Osteoblast (primary cell): Measurements from ENCODE around the gene LMO2. TPM values are rescaled to one million over a fixed set of nuclear protein-coding genes. Genes with fewer than 3 reads are reported as not detected.

Experiments
- DNase-seq: peaks from one replicate; pipeline ENCODE4 v3.0.0; 2011; ENCODE audit warnings: low spot score, mixed read lengths; ENCODE audit not compliant: insufficient read length; ENCODE audit errors: missing footprints
- H2AFZ ChIP-seq: 2 replicates; pipeline ENCODE4 v1.6.0; 2011; ENCODE audit warnings: mild to moderate bottlenecking, low read length
- H3K27ac ChIP-seq: 2 replicates; pipeline ENCODE4 v1.5.1; 2011; ENCODE audit warnings: mild to moderate bottlenecking, low read depth, low read length, moderate library complexity
- H3K27me3 ChIP-seq: 2 replicates; pipeline ENCODE4 v1.6.0; 2012; ENCODE audit warnings: mild to moderate bottlenecking, control low read depth, inconsistent platforms, low read length, moderate library complexity; ENCODE audit not compliant: insufficient read depth
- H3K36me3 ChIP-seq: 2 replicates; pipeline ENCODE4 v1.5.1; 2011; ENCODE audit warnings: mild to moderate bottlenecking, low read length, control low read depth, moderate library complexity; ENCODE audit not compliant: insufficient read depth
- H3K4me1 ChIP-seq: 2 replicates; pipeline ENCODE4 v1.5.1; 2011; ENCODE audit warnings: mild to moderate bottlenecking, low read length, control low read depth, moderate library complexity; ENCODE audit not compliant: insufficient read depth
- H3K4me2 ChIP-seq: 2 replicates; pipeline ENCODE4 v1.6.0; 2011; ENCODE audit warnings: mild to moderate bottlenecking, low read length; ENCODE audit not compliant: insufficient read depth
- H3K4me3 ChIP-seq: fragments of 200-600 bp; sonication (generic); 3 replicates; pipeline ENCODE4 v1.5.1; 2012; ENCODE audit warnings: mild to moderate bottlenecking, low read length, inconsistent platforms; ENCODE audit not compliant: insufficient read depth
- H3K79me2 ChIP-seq: 2 replicates; pipeline ENCODE4 v1.6.0; 2012; ENCODE audit warnings: mild to moderate bottlenecking, low read length, control low read depth, inconsistent platforms; ENCODE audit not compliant: insufficient read depth
- H3K9me3 ChIP-seq: 2 replicates; pipeline ENCODE4 v1.5.1; 2011; ENCODE audit warnings: low read depth, low read length, control low read depth
- H4K20me1 ChIP-seq: 2 replicates; pipeline ENCODE4 v1.6.0; 2012; ENCODE audit warnings: mild to moderate bottlenecking, low read length, control low read depth; ENCODE audit not compliant: insufficient read depth
- total RNA-seq: library from RNA; depleted of rRNA; stranded (reverse); fragments of >200 nt; gene quantifications from 2 replicates; pipeline ENCODE4 v1.2.3, GENCODE V29; 2012
- TF ChIP-seq, protein P1 (sequence below): IDR thresholded peaks from 2 replicates; pipeline ENCODE4 v1.5.1; 2011; ENCODE audit warnings: mild to moderate bottlenecking, low read depth, low read length, moderate library complexity; ENCODE audit errors: extremely low read depth

Gene LMO2
- total RNA-seq, 1 donor = 1.4 TPM

DNA sequence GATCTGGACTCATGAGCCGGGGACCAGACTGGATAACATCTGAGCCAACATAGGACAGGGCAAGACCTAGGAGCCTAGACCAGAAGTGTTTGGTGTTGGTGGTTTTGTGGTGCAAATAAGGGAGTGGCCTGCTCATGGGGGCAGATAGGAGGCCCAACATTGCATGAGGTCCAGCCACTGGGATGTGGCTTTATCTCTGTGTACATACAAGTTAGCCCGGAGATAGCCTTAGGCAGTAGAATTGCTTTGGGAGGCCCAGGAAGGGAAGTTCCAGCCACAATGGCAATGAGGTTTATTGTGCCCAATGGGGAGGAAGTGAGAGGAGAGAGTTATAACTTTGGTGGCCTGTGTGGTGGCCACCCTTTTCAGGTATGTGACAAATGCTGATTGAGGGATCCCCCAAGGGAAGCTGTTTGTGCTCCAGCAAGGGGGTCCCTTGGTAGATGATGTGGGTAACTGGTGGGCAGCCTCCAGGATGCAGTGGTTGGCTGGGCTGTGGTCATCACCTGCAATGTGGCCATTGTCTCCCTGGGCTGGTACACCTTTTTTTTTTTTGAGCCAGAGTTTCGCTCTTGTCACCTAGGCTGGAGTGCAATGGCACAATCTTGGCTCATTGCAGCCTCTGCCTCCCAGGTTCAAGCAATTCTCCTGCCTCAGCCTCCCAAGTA, 6.4 kb downstream of the LMO2 start:
- peaks cover 51% of the 10 kb centered on the region for H3K27me3 ChIP-seq
- no peaks in the 10 kb centered on the region for H3K79me2 ChIP-seq
- H4K20me1 ChIP-seq = no peaks in the 10 kb centered on the region
- TF ChIP-seq, protein P1, sequence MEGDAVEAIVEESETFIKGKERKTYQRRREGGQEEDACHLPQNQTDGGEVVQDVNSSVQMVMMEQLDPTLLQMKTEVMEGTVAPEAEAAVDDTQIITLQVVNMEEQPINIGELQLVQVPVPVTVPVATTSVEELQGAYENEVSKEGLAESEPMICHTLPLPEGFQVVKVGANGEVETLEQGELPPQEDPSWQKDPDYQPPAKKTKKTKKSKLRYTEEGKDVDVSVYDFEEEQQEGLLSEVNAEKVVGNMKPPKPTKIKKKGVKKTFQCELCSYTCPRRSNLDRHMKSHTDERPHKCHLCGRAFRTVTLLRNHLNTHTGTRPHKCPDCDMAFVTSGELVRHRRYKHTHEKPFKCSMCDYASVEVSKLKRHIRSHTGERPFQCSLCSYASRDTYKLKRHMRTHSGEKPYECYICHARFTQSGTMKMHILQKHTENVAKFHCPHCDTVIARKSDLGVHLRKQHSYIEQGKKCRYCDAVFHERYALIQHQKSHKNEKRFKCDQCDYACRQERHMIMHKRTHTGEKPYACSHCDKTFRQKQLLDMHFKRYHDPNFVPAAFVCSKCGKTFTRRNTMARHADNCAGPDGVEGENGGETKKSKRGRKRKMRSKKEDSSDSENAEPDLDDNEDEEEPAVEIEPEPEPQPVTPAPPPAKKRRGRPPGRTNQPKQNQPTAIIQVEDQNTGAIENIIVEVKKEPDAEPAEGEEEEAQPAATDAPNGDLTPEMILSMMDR = no peak
- H3K4me3 ChIP-seq = no peak overlapping the region
- no peak overlapping the region for H3K27ac ChIP-seq
- H3K9me3 ChIP-seq = no peaks in the 10 kb centered on the region
- no peaks in the 10 kb centered on the region for H3K4me1 ChIP-seq
- no peak overlapping the region for H3K4me2 ChIP-seq
- no peak for DNase-seq
- no peaks in the 10 kb centered on the region for H3K36me3 ChIP-seq
- no peak overlapping the region for H2AFZ ChIP-seq

DNA sequence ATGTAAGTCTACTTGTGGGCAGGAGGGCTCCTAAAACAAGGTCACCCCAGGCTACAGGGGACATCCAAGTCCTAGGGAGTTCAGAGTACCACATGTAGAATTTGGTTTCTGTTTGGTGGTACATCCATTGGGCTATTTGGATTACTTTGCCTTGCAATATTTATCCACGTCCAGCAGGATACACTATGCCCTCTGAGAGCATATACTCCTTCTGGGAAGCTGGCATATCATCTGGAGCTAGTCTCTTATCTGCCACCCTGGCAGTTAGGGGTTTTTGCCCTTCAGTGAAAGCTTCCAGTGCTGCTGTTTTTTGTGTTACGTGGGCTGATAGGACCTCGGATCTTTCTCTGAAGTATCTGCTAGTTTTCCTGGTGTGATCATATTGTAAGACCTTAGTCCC, 7.3 kb downstream of the LMO2 start:
- no peak for DNase-seq
- Histone ChIP-seq H3K79me2 (no peaks in the 10 kb centered on the region), H3K27ac (no peak overlapping the region), H3K36me3 (no peaks in the 10 kb centered on the region), H4K20me1 (no peaks in the 10 kb centered on the region), H3K4me2 (no peak overlapping the region), H2AFZ (no peak overlapping the region), H3K4me3 (no peak overlapping the region), H3K9me3 (no peaks in the 10 kb centered on the region), H3K27me3 (peaks cover 54% of the 10 kb centered on the region), H3K4me1 (no peaks in the 10 kb centered on the region)
- TF ChIP-seq, protein P1 = no peak

DNA sequence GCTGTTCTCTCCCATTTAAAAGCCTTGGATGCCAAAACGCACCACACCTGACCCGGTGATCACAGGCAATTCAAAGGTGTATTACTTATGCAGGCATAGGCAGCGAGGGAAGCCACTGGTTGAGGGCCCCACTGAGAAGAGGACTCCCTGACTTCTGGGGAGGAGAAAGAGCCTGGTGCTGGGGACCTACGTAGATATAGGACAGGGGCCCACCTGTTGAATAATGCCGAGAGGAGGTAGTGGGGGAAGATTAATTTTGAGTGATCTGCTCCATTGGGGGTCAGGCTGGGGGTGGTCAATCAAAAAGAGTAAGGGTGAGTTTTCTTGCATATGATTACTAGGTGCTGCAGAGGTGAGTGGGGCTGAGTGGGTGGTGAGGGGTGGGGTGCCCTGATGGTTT, 7.8 kb downstream of the LMO2 start:
- TF ChIP-seq, protein P1 = no peak

DNA sequence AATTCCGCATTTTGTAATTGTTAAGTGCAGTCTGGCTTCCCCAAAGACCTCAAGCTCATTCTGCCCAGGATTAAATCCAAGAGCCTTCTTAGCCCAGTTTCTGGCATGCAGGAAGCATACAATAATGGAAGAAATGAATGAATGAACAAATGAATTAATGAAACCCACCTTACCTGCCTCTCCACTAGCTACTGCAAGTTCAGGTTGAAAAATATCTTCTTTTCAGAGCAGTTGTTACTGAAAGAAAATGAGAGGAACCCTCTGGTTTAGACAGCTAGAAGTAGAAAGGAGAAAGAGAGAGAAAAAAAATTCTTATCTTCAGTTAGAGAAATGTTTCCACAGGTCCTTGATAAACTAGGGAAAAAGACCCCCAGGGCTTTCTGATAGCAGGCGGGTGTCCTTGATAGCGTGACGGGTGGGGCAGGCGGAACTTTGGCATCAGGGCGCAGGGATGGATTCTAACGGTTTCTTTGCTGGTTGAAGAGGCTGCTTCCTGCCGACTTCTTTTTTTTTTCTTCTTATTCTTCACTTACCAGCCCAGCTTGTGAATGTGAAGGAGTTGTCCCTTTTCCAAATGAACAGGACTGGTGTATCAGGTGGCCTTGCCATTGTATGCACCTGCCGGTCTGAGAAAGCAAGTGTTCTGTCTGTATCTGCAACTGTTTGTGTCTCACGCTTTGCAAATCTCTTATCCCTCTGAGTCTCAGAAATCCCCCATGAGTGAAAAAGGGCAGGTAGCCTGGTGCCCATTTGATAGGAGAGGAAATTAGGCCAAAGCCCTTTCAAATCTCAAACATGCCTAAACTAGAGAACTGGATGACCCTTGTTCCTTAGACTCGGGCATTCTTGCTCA, 10.0 kb downstream of the LMO2 start:
- no peaks in the 10 kb centered on the region for H4K20me1 ChIP-seq
- no peak overlapping the region for H3K27ac ChIP-seq
- peaks cover 60% of the 10 kb centered on the region for H3K27me3 ChIP-seq
- no peak overlapping the region for H3K4me3 ChIP-seq
- no peak overlapping the region for H3K4me2 ChIP-seq
- no peaks in the 10 kb centered on the region for H3K79me2 ChIP-seq
- H3K36me3 ChIP-seq = no peaks in the 10 kb centered on the region
- no peak for DNase-seq
- TF ChIP-seq, protein P1 = no peak
- H3K9me3 ChIP-seq = no peaks in the 10 kb centered on the region
- H2AFZ ChIP-seq = no peak overlapping the region
- H3K4me1 ChIP-seq = no peaks in the 10 kb centered on the region

More for the DNA sequence above, 7.8 kb downstream of the LMO2 start:
- no peak overlapping the region for H3K27ac ChIP-seq
- H3K9me3 ChIP-seq = no peaks in the 10 kb centered on the region
- H2AFZ ChIP-seq = no peak overlapping the region
- peaks cover 57% of the 10 kb centered on the region for H3K27me3 ChIP-seq
- no peaks in the 10 kb centered on the region for H3K36me3 ChIP-seq
- H3K4me1 ChIP-seq = no peaks in the 10 kb centered on the region
- no peak overlapping the region for H3K4me2 ChIP-seq
- no peak for DNase-seq
- H3K4me3 ChIP-seq = no peak overlapping the region
- no peaks in the 10 kb centered on the region for H4K20me1 ChIP-seq
- H3K79me2 ChIP-seq = no peaks in the 10 kb centered on the region
